Measurements from ENCODE around the gene LRRC4.

LRRC4 gene

DNA sequence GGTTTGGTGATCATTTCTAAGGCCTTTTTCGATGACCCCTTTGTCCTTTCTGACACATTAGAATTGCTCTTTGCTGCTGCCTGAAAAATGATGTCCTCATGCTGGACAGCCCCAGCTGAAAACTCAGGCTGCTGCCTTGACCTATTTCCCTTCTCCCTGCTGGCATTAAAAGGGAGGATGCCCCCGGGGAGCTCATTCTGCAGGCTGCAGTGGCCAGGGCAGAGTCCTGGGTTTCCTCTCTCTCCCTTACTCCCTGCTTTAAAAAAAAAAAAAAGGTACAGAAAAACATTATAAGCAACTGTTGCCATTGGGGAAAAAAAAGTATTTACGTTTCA lies 35.4 kb downstream of the LRRC4 start:
- TF ChIP-seq CTCF (IDR thresholded peaks at IDR 0.05; ENCODE audit: extremely low read depth, insufficient read depth, missing control alignments): no peak
- DNase-seq (ENCODE audit: low spot score): no peak
- in situ Hi-C loops (cut with MboI; ENCODE audit: low pct_unique_long_range_greater_than_20kb, low sequenced_read_pairs, unreplicated experiment): no loop called here

DNA sequence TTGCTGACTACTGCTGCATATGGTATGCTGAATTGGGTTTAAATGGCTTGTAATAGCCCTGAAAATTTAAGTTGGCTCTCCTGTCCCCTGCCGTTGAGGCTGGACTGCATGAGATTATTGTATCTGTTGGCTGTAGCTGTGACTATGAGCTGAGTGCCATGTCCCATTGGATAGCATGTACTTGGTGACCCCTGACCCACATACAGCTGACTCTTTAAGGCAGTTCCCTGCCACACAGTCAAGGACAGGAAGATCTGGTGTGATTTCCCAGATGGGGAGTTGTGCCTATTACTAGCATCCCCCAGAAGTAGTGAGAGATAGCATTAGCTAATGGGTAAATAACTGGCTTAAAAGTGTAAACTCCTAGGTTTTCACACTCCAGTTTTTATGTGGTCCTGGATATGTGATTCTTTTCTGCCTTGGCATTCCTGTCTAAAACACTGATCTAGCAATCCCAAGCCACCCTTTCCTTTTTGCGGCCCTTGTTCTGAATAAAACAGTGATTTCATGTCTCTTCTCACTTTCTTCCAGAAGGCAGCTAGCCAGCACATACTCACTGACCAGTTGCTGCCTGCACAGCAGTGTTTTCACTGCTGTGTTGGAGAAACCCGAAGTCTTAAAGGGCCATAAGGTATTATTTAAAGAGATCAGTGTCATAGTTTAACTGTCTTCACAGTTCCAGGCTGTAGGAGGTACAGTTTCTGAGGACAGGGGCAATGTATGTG lies 35.9 kb downstream of the LRRC4 start:
- in situ Hi-C loops (cut with MboI; ENCODE audit: low pct_unique_long_range_greater_than_20kb, low sequenced_read_pairs, unreplicated experiment): no loop called here
- TF ChIP-seq CTCF (IDR thresholded peaks at IDR 0.05; ENCODE audit: extremely low read depth, insufficient read depth, missing control alignments): no peak
- no peak for DNase-seq (ENCODE audit: low spot score)

DNA sequence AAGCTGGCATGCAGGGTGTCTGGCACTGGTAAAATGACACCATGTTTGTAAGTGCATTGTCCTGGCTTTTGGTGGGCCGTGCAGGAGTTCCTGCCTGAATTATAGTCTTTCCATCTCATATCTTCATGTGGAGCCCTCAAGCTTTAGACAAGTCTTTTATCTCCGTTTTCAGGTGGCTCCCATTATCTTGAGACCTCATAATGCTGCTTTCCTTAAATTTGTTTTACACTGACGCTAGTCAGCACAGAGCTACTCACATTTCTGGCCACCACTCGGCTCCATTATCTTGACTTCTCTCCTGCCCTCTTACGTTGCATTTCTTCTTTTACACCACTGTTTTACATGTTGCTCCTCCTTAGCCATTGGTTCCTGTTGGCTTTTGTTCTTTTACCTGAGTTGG lies 37.2 kb downstream of the LRRC4 start:
- no peak for TF ChIP-seq CTCF (IDR thresholded peaks at IDR 0.05; ENCODE audit: extremely low read depth, insufficient read depth, missing control alignments)
- in situ Hi-C loops (cut with MboI; ENCODE audit: low pct_unique_long_range_greater_than_20kb, low sequenced_read_pairs, unreplicated experiment): no loop called here
- no peak for DNase-seq (ENCODE audit: low spot score)

GRCh38 chr7:127993317-127993716 lies 37.9 kb downstream of the LRRC4 start:
- in situ Hi-C loops (cut with MboI; ENCODE audit: low pct_unique_long_range_greater_than_20kb, low sequenced_read_pairs, unreplicated experiment): no loop called here
- DNase-seq (ENCODE audit: low spot score): no peak
- TF ChIP-seq CTCF (IDR thresholded peaks at IDR 0.05; ENCODE audit: extremely low read depth, insufficient read depth, missing control alignments): no peak

GRCh38 chr7:127988751-127989150 lies 42.5 kb downstream of the LRRC4 start:
- no peak for DNase-seq (ENCODE audit: low spot score)
- in situ Hi-C loops (cut with MboI; ENCODE audit: low pct_unique_long_range_greater_than_20kb, low sequenced_read_pairs, unreplicated experiment): no loop called here
- no peak for TF ChIP-seq CTCF (IDR thresholded peaks at IDR 0.05; ENCODE audit: extremely low read depth, insufficient read depth, missing control alignments)

- no peak for DNase-seq (ENCODE audit: low spot score)
- in situ Hi-C loops (cut with MboI; ENCODE audit: low pct_unique_long_range_greater_than_20kb, low sequenced_read_pairs, unreplicated experiment): no loop called here
- TF ChIP-seq CTCF (IDR thresholded peaks at IDR 0.05; ENCODE audit: extremely low read depth, insufficient read depth, missing control alignments): no peak
Observed at GRCh38 chr7:127986581-127987521, 44.4 kb downstream of the LRRC4 start.

Measured in GM13977 (cell line).